Glomerular endothelial cell (primary cell): ENCODE results near the gene IGBP1. TPM values are rescaled to one million over a fixed set of nuclear protein-coding genes. Genes with fewer than 3 reads are reported as not detected.
"Not testable (repeated sequence)": the region's sequence is repeated elsewhere in the genome, so short reads cannot be mapped to it uniquely, and the experiment has no call there.

ENCODE experiments used
- DNase-seq: peaks from one replicate; pipeline ENCODE4 v3.0.0-alpha.2; 2011; ENCODE audit warnings: low read depth, low spot score; ENCODE audit errors: extremely low read depth
- total RNA-seq: library from RNA; depleted of rRNA; stranded (reverse); fragments of >200 nt; gene quantifications from 2 replicates; pipeline ENCODE4 v1.2.3, GENCODE V29; 2015

IGBP1 gene
- 35.4 and 59.7 TPM in 2 replicates for total RNA-seq

DNA sequence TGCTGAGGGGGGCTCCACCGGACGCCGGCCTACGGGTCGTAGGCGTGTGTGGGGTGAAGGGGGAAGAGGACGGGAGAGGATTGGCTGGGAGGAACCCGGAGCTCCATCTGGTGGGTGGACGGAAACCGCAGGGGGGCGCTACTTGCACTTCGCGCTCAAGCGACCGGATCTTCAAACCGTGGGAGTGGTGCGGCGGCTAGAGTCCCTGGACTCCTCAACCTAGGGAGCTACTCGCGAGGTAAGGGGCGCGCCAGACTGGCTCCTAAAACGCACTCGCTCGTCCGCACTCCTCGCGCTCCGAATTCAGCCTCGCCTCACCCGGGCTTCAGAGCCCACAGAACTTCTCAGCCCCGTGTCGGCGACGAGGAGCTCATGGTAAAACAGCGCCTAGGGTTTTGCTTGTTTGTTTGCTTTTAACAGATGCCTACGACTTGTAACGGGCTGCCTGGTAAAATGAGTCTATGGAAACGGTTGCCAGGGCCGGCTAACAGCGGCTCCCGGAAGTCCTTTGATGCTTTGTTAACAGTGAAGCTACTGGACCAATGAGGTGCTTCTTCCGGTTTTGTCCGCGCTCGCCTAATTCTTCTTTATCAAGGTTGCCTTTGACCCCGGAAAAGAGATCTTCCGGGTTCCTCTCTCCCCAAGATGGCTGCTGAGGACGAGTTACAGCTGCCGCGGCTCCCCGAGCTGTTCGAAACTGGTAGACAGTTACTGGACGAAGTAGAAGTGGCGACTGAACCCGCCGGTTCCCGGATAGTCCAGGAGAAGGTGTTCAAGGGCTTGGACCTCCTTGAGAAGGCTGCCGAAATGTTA lies at the start of gene IGBP1:
Gene IGBP1 (plus strand): TSS at position 145 of the 813 bp plus-strand sequence. CDS start 501 bp downstream, at position 646.
- peak; percentile 42 for DNase-seq

DNA sequence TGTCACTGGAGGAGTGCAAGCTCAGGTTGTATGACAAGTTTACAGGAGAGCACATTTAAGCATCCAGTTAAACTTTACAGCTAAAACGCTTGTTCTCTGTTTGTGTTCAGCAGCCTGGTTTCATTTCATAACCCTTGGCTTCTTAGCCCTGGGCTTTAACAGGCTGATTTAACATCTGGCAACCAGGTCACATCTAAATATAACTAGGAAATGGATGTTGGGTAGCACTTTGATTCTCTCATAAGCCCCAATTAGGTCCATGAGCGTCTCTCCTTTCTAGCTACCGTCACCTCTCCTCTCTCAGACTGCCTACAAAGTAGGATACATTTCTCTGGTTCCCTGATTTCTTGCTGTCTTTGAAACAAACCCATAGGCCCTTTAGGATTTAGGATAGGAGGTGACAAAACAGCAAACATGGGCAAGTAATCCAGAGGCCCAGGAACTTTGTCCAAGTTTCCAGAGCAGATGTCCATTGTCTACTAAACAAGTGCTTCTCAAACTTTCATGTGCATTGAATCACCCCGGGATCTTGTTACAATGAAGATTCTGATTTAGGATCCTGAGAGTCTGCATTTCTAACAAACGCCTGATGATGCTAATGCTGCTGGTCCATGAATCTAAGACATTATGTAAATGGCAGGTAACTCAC lies 48.5 kb upstream of the IGBP1 start:
- no peak for DNase-seq

DNA sequence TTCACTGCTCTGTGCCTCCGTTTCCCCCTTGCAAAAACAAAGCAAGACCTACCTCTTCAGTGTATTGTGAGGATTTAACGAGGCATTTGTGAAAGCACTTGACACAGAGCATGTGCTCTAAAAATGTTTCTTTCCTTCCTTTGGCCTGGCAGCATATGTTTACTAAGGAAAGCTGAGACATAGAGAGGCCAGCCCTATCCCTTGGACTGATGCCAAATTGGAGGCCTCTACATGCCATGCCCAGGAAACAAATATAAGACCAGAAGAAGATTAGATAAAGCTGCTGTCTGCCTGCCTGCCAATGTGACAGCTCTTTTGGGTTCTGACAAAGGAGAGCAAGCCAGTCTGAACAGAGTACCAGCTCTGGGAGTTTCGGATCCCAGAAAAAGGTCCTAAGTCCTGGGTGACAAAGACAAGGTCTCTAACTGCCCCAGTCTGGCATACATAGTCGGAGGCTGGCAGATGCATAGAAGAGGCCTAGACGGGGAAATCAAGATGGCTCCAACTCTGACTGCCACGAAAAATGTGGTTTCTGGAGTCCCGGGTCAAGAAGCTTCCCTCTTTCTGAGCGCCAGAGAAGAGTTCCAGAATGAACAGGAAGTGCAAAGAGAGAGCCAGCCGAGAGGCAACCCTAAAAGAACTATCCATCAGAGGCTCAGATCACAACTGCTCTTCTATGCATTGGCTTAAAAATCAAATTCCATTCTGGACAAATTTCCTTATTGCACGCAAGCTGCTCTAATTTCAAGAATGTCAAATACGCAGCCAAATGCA lies 45.2 kb upstream of the IGBP1 start:
- no peak for DNase-seq

DNA sequence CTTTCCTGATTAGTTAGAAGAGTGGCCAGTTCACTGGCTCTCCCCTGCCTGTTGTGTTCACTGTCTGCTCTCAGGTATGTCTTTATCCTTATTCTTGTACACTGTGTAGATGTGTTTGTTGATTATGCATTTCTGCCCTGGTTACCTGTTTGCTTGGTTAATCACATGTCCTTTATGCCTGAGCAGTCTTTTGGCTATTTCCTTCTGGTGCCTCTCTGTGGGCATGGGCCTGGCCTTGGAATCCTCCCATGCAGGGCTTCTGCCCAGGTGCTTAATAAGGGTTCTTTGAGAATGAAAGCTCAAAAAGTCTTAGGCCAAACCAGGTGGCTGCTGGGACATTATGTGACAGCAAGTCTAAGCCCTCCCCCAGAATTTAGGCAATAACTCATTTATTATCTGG lies 44.5 kb upstream of the IGBP1 start:
- DNase-seq: no peak

DNA sequence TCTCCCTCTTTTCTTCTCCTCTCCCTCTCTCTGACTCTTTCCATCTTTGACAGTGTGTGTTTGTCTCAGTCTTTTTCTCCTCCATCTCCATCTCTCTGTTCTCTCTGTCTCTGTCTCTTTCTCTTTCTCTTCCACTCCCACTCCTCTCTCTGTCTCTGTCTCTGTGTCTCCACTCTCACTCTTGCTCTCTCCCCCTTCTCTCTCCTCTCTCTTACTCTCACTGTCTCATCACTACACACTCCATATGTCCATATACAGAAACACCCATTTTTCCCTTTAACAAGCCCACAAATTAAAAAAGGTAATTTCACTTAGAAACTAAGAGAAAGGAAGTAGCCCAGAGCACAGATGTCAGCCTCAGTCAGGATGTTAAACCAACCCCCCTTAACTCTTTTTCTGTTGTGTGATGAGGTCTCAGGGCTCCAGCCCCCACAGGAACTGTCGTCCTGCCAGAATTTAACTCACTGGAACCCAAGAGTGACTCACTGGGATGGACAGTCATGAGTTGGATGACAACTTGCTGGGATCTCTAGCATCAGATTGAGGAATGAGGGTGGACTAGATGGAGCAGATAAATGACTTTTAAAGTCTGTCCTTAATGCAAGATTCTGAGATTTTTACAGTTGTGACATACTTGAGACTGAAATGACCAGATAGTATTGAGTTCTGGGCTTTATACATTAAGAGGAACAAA lies 43.5 kb upstream of the IGBP1 start:
- DNase-seq: no peak

- DNase-seq: no peak
Measured at GRCh38 chrX:70092247-70092646, 41.0 kb upstream of the IGBP1 start.

GRCh38 chrX:70096052-70096451 lies 37.2 kb upstream of the IGBP1 start:
- DNase-seq: no peak

- no peak for DNase-seq
Measured at GRCh38 chrX:70105229-70105628, 28.0 kb upstream of the IGBP1 start.

GRCh38 chrX:70111436-70112026 lies 21.7 kb upstream of the IGBP1 start:
- not testable (repeated sequence) for DNase-seq

GRCh38 chrX:70117738-70118137 lies 15.5 kb upstream of the IGBP1 start:
- DNase-seq: no peak

- DNase-seq: not testable (repeated sequence)
Measured at GRCh38 chrX:70123014-70123413, 10.2 kb upstream of the IGBP1 start.

DNA sequence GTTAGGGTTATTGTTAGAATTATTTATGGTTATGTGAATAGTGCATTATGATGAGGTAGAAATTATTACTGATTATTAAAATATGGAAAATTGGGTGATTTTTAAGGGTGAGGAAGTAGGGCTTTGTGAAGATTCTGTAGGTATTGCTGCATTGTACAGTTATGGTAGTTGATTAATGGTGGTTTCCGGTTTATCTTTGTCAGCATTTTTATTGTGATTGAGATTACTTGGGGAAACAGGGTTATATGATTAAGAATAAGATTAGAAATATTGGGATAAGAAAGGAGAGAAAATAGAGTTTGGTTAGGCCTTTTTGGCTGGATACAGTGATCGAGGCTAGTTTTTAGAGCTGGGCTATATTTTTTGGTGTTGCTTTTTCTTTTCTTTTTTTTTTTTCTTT lies 8.6 kb upstream of the IGBP1 start:
- no peak for DNase-seq

GRCh38 chrX:70128071-70128470 lies 5.2 kb upstream of the IGBP1 start:
- DNase-seq: no peak

GRCh38 chrX:70129816-70130215 lies 3.4 kb upstream of the IGBP1 start:
- no peak for DNase-seq

GRCh38 chrX:70132224-70132623 lies 1.0 kb upstream of the IGBP1 start:
- no peak for DNase-seq

- no peak for DNase-seq
Measured at GRCh38 chrX:70132877-70133302, 357 bp upstream of the IGBP1 start.

GRCh38 chrX:70134116-70134477 lies 850 bp downstream of the IGBP1 start:
- DNase-seq: no peak

DNA sequence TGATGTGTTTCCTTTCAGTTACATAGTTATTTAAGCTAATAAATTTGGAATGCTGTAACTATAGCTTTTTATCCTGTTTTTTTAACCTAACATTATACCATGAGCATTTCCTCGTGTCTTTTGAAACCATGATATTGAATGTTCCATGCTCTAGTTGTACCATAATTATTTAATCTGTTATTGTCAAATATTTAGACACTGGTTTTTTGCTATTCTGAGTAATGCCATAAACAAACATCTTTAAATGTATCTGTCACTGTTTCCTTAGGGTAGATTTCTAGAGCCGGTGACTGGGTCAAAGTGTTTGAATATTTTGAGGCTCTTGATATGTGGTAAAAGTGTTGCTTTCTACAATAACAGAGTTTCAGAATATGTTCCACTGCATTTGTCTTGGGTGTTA lies 5.4 kb downstream of the IGBP1 start:
- DNase-seq: no peak

DNA sequence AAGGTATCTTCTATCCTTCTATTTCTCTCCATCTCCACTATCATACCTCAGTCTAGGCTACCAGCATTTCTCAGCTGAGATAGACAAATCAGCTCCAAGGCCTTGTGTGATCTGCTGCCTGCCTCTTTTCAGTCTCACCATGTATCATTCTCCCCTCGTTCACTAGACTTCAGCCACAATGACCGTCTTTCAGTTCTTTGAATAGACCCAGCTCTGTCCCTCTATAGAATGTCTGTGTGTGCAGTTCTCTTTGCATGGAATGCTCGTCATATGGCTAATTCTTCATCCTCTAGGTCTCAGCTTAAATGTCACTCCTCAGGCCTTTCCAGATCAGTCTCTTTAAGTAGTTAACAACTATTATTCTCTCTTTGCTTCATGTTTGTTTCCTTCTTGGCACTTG lies 6.5 kb downstream of the IGBP1 start:
- DNase-seq: no peak

- DNase-seq: no peak
Measured at GRCh38 chrX:70141373-70141772, 8.1 kb downstream of the IGBP1 start.
